ENCODE results near the gene TBC1D1. TPM values are rescaled to one million over a fixed set of nuclear protein-coding genes. Genes with fewer than 3 reads are reported as not detected.

Gene TBC1D1
- total RNA-seq, 1 experiment from 2014 or later = 56.0 TPM

- H3K4me1 ChIP-seq (ENCODE audit: control insufficient read depth, insufficient read depth, low read length) = no peaks in the 10 kb centered on the region
- no peak overlapping the region for H3K27ac ChIP-seq (ENCODE audit: low read length)
- BruUV-seq (replicated peaks) = no TSS peak
- in situ Hi-C loops (cut with HindIII; ENCODE audit: low pct_unique_long_range_greater_than_20kb, low sequenced_read_pairs) (no loop called here), intact Hi-C loops (cut with micrococcal nuclease; ENCODE audit: unreplicated experiment) (no loop called here)
- no peak for ATAC-seq
- H3K9me3 ChIP-seq (ENCODE audit: control insufficient read depth, insufficient read depth, low read depth, low read length) = no peaks in the 10 kb centered on the region
- H3K27me3 ChIP-seq (ENCODE audit: control insufficient read depth, insufficient read depth, low read length) = no peaks in the 10 kb centered on the region
- no peak overlapping the region for H3K4me3 ChIP-seq (ENCODE audit: low read depth in 2 of 2, low read length in 2 of 2)
- H3K36me3 ChIP-seq (ENCODE audit: control insufficient read depth, insufficient read depth, low read length) = no peaks in the 10 kb centered on the region
- no peak for DNase-seq (ENCODE audit: low read depth, low spot score)
- TF ChIP-seq TCF7L2 (IDR thresholded peaks at IDR 0.05; ENCODE audit: low read depth, low read length) = no peak
- TF ChIP-seq POLR2AphosphoS5 (IDR thresholded peaks at IDR 0.05; ENCODE audit: low read depth, low read length) = no peak
- TF ChIP-seq, protein P1, sequence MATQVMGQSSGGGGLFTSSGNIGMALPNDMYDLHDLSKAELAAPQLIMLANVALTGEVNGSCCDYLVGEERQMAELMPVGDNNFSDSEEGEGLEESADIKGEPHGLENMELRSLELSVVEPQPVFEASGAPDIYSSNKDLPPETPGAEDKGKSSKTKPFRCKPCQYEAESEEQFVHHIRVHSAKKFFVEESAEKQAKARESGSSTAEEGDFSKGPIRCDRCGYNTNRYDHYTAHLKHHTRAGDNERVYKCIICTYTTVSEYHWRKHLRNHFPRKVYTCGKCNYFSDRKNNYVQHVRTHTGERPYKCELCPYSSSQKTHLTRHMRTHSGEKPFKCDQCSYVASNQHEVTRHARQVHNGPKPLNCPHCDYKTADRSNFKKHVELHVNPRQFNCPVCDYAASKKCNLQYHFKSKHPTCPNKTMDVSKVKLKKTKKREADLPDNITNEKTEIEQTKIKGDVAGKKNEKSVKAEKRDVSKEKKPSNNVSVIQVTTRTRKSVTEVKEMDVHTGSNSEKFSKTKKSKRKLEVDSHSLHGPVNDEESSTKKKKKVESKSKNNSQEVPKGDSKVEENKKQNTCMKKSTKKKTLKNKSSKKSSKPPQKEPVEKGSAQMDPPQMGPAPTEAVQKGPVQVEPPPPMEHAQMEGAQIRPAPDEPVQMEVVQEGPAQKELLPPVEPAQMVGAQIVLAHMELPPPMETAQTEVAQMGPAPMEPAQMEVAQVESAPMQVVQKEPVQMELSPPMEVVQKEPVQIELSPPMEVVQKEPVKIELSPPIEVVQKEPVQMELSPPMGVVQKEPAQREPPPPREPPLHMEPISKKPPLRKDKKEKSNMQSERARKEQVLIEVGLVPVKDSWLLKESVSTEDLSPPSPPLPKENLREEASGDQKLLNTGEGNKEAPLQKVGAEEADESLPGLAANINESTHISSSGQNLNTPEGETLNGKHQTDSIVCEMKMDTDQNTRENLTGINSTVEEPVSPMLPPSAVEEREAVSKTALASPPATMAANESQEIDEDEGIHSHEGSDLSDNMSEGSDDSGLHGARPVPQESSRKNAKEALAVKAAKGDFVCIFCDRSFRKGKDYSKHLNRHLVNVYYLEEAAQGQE (IDR thresholded peaks at IDR 0.05; ENCODE audit: insufficient read depth in 1 of 2, low read depth in 2 of 2, low read length in 1 of 2) = no peak
- TF ChIP-seq, protein P2, sequence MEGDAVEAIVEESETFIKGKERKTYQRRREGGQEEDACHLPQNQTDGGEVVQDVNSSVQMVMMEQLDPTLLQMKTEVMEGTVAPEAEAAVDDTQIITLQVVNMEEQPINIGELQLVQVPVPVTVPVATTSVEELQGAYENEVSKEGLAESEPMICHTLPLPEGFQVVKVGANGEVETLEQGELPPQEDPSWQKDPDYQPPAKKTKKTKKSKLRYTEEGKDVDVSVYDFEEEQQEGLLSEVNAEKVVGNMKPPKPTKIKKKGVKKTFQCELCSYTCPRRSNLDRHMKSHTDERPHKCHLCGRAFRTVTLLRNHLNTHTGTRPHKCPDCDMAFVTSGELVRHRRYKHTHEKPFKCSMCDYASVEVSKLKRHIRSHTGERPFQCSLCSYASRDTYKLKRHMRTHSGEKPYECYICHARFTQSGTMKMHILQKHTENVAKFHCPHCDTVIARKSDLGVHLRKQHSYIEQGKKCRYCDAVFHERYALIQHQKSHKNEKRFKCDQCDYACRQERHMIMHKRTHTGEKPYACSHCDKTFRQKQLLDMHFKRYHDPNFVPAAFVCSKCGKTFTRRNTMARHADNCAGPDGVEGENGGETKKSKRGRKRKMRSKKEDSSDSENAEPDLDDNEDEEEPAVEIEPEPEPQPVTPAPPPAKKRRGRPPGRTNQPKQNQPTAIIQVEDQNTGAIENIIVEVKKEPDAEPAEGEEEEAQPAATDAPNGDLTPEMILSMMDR (IDR thresholded peaks at IDR 0.05) = no peak
- TF ChIP-seq SIN3A (IDR thresholded peaks at IDR 0.05; ENCODE audit: borderline replicate concordance, insufficient read depth, low read depth, low read length) = no peak
- ChIA-PET POLR2A (no interaction called here), CTCF (no interaction called here)
These were observed 261.0 kb downstream of the TBC1D1 start for GRCh38 chr4:38151873-38152272.

DNA sequence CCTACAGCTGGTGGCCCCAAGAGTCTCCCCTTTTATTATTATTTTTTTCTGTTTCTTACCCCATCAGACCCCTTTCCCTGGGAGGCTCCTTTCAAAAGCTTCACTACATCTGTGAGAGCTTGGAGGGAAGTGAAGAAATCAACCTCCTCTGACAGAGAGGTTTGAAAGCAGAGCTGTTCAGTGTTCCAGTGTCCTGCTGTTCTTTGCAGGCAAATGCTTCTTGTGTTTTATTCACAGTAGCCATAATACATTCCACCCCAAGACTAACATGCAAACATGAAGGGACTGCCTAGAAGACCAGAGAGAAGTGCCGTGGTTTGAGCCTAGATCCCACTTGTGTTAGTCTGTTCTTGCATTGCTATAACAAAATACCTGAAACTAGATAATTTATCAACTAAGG is 261.4 kb downstream of the TBC1D1 start:
- H3K27ac ChIP-seq (ENCODE audit: low read length) = no peak overlapping the region
- no peak for ATAC-seq
- ChIA-PET POLR2A (no interaction called here), CTCF (no interaction called here)
- H3K27me3 ChIP-seq (ENCODE audit: control insufficient read depth, insufficient read depth, low read length) = no peaks in the 10 kb centered on the region
- intact Hi-C loops (cut with micrococcal nuclease; ENCODE audit: unreplicated experiment) = no loop called here
- no peaks in the 10 kb centered on the region for H3K36me3 ChIP-seq (ENCODE audit: control insufficient read depth, insufficient read depth, low read length)
- no peaks in the 10 kb centered on the region for H3K9me3 ChIP-seq (ENCODE audit: control insufficient read depth, insufficient read depth, low read depth, low read length)
- no peak overlapping the region for H3K4me3 ChIP-seq (ENCODE audit: low read depth in 2 of 2, low read length in 2 of 2)
- H3K4me1 ChIP-seq (ENCODE audit: control insufficient read depth, insufficient read depth, low read length) = no peaks in the 10 kb centered on the region
- in situ Hi-C loops (cut with HindIII; ENCODE audit: low pct_unique_long_range_greater_than_20kb, low sequenced_read_pairs) = no loop called here
- TF ChIP-seq, protein P2 (IDR thresholded peaks at IDR 0.05) = no peak
- TF ChIP-seq, protein P1 (IDR thresholded peaks at IDR 0.05; ENCODE audit: insufficient read depth in 1 of 2, low read depth in 2 of 2, low read length in 1 of 2) = no peak
- TF ChIP-seq POLR2AphosphoS5 (IDR thresholded peaks at IDR 0.05; ENCODE audit: low read depth, low read length) (no peak), SIN3A (IDR thresholded peaks at IDR 0.05; ENCODE audit: borderline replicate concordance, insufficient read depth, low read depth, low read length) (no peak), TCF7L2 (IDR thresholded peaks at IDR 0.05; ENCODE audit: low read depth, low read length) (no peak)
- no TSS peak for BruUV-seq (replicated peaks)
- DNase-seq (ENCODE audit: low read depth, low spot score) = no peak
